ENCODE results near the gene COA7.
"Not testable (repeated sequence)": the region's sequence is repeated elsewhere in the genome, so short reads cannot be mapped to it uniquely, and the experiment has no call there.

Gene COA7

GRCh38 chr1:52725903-52726264, 27.7 kb upstream of the COA7 start:
- no peak for TF ChIP-seq CTCF (IDR thresholded peaks at IDR 0.05; ENCODE audit: borderline replicate concordance, control extremely low read depth, extremely low read depth, insufficient read depth, missing control alignments)
- in situ Hi-C loops (cut with MboI; ENCODE audit: low sequenced_read_pairs, unreplicated experiment), result no loop called here
- DNase-seq (ENCODE audit: low spot score), result no peak

GRCh38 chr1:52723260-52723659, 25.1 kb upstream of the COA7 start:
- no peak for TF ChIP-seq CTCF (IDR thresholded peaks at IDR 0.05; ENCODE audit: borderline replicate concordance, control extremely low read depth, extremely low read depth, insufficient read depth, missing control alignments)
- no peak for DNase-seq (ENCODE audit: low spot score)
- in situ Hi-C loops (cut with MboI; ENCODE audit: low sequenced_read_pairs, unreplicated experiment), result loop anchor here (25.0 kb wide), 1 partner anchor 464 kb away; the partner anchor contains the start of gene CPT2

- DNase-seq (ENCODE audit: low spot score), result not testable (repeated sequence)
- in situ Hi-C loops (cut with MboI; ENCODE audit: low sequenced_read_pairs, unreplicated experiment), result loop anchor here (25.0 kb wide), 1 partner anchor 472 kb away; the partner anchor contains the start of gene CPT2
Observed at GRCh38 chr1:52715296-52715695, 17.1 kb upstream of the COA7 start.

- DNase-seq (ENCODE audit: low spot score), result no peak
- in situ Hi-C loops (cut with MboI; ENCODE audit: low sequenced_read_pairs, unreplicated experiment), result loop anchor here (25.0 kb wide), 1 partner anchor 474 kb away; the partner anchor contains the start of gene CPT2
- TF ChIP-seq CTCF (IDR thresholded peaks at IDR 0.05; ENCODE audit: borderline replicate concordance, control extremely low read depth, extremely low read depth, insufficient read depth, missing control alignments), result no peak
Observed at GRCh38 chr1:52713590-52713989, 15.4 kb upstream of the COA7 start.

- TF ChIP-seq CTCF (IDR thresholded peaks at IDR 0.05; ENCODE audit: borderline replicate concordance, control extremely low read depth, extremely low read depth, insufficient read depth, missing control alignments), result no peak
- in situ Hi-C loops (cut with MboI; ENCODE audit: low sequenced_read_pairs, unreplicated experiment), result loop anchor here (25.0 kb wide), 1 partner anchor 478 kb away; the partner anchor contains the start of gene CPT2
- DNase-seq (ENCODE audit: low spot score), result no peak
Observed at GRCh38 chr1:52709016-52709415, 10.9 kb upstream of the COA7 start.

GRCh38 chr1:52707927-52708655, 9.9 kb upstream of the COA7 start:
- in situ Hi-C loops (cut with MboI; ENCODE audit: low sequenced_read_pairs, unreplicated experiment), result loop anchor here (25.0 kb wide), 1 partner anchor 479 kb away; the partner anchor contains the start of gene CPT2
- TF ChIP-seq CTCF (IDR thresholded peaks at IDR 0.05; ENCODE audit: borderline replicate concordance, control extremely low read depth, extremely low read depth, insufficient read depth, missing control alignments), result no peak
- DNase-seq (ENCODE audit: low spot score), result no peak
